GM12891 (cell line): ENCODE data around the gene CDH13.

ENCODE experiments used
- PAX5 ChIP-seq: IDR thresholded peaks from 2 replicates; pipeline ENCODE4 v1.6.1; 2011; ENCODE audit warnings: low read length, moderate library complexity, mild to moderate bottlenecking; ENCODE audit not compliant: insufficient read depth, severe bottlenecking
- POLR2A ChIP-seq: IDR thresholded peaks from 2 replicates; pipeline ENCODE4 v1.6.1; 2011; ENCODE audit warnings: low read depth, low read length, control low read depth
- POLR2AphosphoS5 ChIP-seq: IDR thresholded peaks from 2 replicates; pipeline ENCODE4 v1.6.1; 2011; ENCODE audit warnings: low read depth, low read length, control low read depth
- SPI1 ChIP-seq: IDR thresholded peaks from 2 replicates; pipeline ENCODE4 v1.6.1; 2011; ENCODE audit warnings: low read depth, low read length, control low read depth
- TAF1 ChIP-seq: IDR thresholded peaks from 2 replicates; pipeline ENCODE4 v1.6.1; 2011; ENCODE audit warnings: low read depth, low read length, control low read depth

DNA sequence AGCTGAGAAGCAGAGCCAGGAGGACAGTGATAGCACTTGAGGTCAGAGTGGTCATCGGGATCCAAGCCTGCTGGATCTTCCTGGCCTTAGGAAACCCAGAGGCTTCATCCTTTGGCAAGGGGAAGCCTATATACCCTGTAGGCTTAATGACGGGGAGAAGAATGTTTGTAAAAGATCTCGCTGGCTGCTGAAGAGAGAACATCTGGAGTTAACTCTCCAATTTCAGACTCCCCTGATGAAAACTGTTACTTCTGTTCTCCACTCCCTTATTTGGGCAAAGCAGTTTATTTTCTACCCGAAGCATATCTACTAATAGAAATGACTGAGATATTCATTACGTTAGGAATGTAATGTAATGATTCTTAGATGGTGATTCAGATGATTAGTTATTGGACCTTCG, 487.0 kb downstream of the CDH13 start:
- TF ChIP-seq POLR2AphosphoS5, result no peak
- no peak for TF ChIP-seq POLR2A
- no peak for TF ChIP-seq SPI1
- no peak for TF ChIP-seq TAF1
- TF ChIP-seq PAX5, result no peak
